HL-60/S4 treated with phorbol 12-myristate 13-acetate at 8.2 ng/mL for 4 days and 3 days (cell line): ENCODE measurements around the gene TMEM269.

Experiments used
- in situ Hi-C: fragments of 300-500 bp; cut with MboI; formaldehyde crosslinking; loops from 2 replicates; pipeline ENCODE4 v1.15.0; 2022; ENCODE audit warnings: low sequenced_read_pairs

TMEM269 gene

GRCh38 chr1:42817440-42817767, 32.6 kb downstream of the TMEM269 start:
- in situ Hi-C loops, result no loop called here

GRCh38 chr1:42817976-42818375, 33.2 kb downstream of the TMEM269 start:
- in situ Hi-C loops, result no loop called here

- in situ Hi-C loops, result no loop called here
Measured at GRCh38 chr1:42820813-42821212, 36.0 kb downstream of the TMEM269 start.

- in situ Hi-C loops, result no loop called here
Measured at GRCh38 chr1:42821690-42822089, 36.9 kb downstream of the TMEM269 start.

- in situ Hi-C loops, result no loop called here
Measured at GRCh38 chr1:42822800-42823392, 38.1 kb downstream of the TMEM269 start.

GRCh38 chr1:42824481-42825035, 39.8 kb downstream of the TMEM269 start:
- in situ Hi-C loops, result no loop called here

GRCh38 chr1:42825036-42825851, 40.5 kb downstream of the TMEM269 start:
- in situ Hi-C loops, result no loop called here

GRCh38 chr1:42830631-42831030, 45.8 kb downstream of the TMEM269 start:
- in situ Hi-C loops, result no loop called here

- in situ Hi-C loops, result no loop called here
Measured at GRCh38 chr1:42831273-42831672, 46.5 kb downstream of the TMEM269 start.

GRCh38 chr1:42832641-42833240, 48.0 kb downstream of the TMEM269 start:
- in situ Hi-C loops, result no loop called here

GRCh38 chr1:42833981-42834380, 49.2 kb downstream of the TMEM269 start:
- in situ Hi-C loops, result no loop called here

- in situ Hi-C loops, result no loop called here
Measured at GRCh38 chr1:42834803-42835202, 50.0 kb downstream of the TMEM269 start.

- in situ Hi-C loops, result no loop called here
Measured at GRCh38 chr1:42835422-42835821, 50.6 kb downstream of the TMEM269 start.

GRCh38 chr1:42837709-42838108, 52.9 kb downstream of the TMEM269 start:
- in situ Hi-C loops, result no loop called here

GRCh38 chr1:42838482-42839190, 53.8 kb downstream of the TMEM269 start:
- in situ Hi-C loops, result no loop called here

GRCh38 chr1:42841010-42841409, 56.2 kb downstream of the TMEM269 start:
- in situ Hi-C loops, result no loop called here

GRCh38 chr1:42841440-42842147, 56.8 kb downstream of the TMEM269 start:
- in situ Hi-C loops, result no loop called here

- in situ Hi-C loops, result no loop called here
Measured at GRCh38 chr1:42844592-42845140, 59.9 kb downstream of the TMEM269 start.

GRCh38 chr1:42845193-42845592, 60.4 kb downstream of the TMEM269 start:
- in situ Hi-C loops, result no loop called here

- in situ Hi-C loops, result no loop called here
Measured at GRCh38 chr1:42845866-42846256, 61.1 kb downstream of the TMEM269 start.
